NCI-H460 (cell line): ENCODE results near the gene VIPR2. TPM values are rescaled to one million over a fixed set of nuclear protein-coding genes. Genes with fewer than 3 reads are reported as not detected.

Experiments
- DNase-seq: peaks from one replicate; pipeline ENCODE4 v3.0.0-alpha.2; 2016; ENCODE audit warnings: low read depth; ENCODE audit errors: extremely low read depth
- total RNA-seq: library from RNA; depleted of rRNA; stranded (reverse); fragments of >200 nt; shearing (Covaris generic); gene quantifications from 2 replicates; pipeline ENCODE4 v1.2.3, GENCODE V29; 2014

The VIPR2 gene
- total RNA-seq, 1 experiment from 2014 or later: 0.30 TPM

DNA sequence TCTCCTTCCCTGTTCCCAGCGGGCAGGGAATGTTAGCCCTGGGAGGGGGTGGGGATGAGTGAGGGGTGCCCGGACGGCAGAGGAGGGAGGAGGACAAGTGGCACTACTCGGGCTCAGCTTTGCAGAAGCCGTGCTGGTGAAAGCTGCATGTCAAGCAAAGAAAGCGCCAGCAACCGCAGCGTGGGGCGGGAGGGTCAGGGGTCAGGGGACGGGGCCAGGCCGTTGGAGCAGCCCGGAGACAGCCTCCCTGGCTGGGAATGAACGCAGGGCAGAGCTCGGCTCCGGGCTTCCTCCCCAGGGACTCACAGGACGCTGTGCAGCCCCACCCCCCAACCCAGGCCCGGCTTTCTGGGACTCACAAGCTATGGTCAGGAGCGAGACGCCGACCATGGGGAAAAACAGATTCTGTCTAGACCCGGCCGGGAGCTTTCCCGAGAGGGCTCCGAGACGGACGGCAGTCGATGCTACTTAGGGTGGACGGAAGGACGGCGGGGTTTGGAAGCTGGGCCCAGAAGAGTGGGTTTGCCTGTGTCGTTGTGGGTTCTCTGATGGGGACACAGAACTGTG, 113.4 kb downstream of the VIPR2 start:
- no peak for DNase-seq

DNA sequence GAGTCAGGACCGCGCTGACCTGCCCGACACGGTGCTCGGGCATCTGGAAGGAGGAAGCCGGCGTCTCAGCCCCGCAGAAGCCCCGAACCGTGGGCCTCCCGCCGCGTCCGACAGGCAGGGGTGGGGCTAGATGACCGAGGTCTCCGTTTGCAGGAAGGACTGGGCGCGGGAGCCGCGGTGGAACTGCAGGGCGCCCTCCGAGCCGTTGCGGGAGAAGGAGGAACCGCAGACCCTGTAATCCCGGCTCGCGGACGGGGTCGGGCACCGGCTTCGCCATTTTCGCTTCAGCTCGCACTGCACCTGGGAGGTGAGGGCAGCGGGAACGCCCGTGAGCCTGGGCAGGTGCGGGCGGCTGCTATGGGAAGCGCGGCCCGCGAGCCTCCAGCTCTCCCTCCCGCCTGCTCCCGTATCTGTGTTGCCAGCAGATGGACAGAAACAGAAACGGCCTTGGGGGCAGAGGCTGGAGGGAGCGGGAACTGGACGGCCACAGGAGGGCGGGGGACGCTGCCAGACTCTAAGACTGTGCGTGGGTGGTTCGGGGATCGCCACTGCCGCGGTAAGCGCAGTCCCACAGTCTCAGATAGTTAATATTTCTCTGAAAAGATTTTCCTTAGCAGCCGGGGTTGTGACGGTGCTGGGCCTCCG, 114.1 kb downstream of the VIPR2 start:
- no peak for DNase-seq

- DNase-seq: no peak
These were observed 115.9 kb downstream of the VIPR2 start for GRCh38 chr7:159028508-159029401.

- peak; percentile 56 for DNase-seq
These were observed 116.7 kb downstream of the VIPR2 start for GRCh38 chr7:159027789-159028507.

GRCh38 chr7:159027056-159027788, 117.4 kb downstream of the VIPR2 start:
- DNase-seq: peak; percentile 52

DNA sequence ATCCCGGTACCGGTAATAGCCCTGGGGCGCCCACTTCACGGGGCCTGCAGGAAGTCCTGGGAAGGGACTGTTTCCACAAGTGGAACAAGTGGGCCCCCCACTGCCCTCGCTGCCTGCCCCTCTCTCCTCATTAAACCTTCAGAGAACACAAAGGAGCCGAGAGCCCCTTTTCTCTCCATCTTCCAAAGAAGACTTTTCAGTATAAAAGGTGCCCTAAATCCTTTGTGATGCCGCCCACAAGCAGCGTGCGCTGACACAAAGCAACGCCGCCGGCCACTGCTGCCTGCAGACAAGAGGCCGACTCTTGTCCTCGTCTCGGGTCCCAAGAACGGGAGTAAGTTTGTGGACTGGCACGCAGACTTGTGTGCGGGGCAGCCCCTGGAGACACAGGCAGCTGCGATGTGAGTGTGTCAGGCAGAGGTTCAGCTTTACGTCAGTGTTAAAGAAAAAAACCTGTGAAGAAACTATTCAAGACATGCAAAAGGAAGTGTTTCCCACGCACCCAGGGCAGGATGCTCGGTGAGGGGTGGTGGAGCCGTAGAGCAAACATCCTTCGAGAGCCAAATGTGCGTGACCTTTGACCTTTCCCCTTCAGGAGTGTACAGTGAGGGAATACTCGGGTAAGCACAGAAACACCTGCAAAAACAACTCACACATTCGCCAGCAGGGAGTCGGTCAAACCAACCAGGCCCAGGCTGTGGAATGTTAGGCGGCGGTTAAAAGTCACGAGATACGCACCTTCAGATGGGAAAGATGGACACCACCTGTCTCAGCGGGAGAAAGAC, 118.2 kb downstream of the VIPR2 start:
- DNase-seq: no peak

GRCh38 chr7:159025161-159025779, 119.4 kb downstream of the VIPR2 start:
- DNase-seq: no peak

DNA sequence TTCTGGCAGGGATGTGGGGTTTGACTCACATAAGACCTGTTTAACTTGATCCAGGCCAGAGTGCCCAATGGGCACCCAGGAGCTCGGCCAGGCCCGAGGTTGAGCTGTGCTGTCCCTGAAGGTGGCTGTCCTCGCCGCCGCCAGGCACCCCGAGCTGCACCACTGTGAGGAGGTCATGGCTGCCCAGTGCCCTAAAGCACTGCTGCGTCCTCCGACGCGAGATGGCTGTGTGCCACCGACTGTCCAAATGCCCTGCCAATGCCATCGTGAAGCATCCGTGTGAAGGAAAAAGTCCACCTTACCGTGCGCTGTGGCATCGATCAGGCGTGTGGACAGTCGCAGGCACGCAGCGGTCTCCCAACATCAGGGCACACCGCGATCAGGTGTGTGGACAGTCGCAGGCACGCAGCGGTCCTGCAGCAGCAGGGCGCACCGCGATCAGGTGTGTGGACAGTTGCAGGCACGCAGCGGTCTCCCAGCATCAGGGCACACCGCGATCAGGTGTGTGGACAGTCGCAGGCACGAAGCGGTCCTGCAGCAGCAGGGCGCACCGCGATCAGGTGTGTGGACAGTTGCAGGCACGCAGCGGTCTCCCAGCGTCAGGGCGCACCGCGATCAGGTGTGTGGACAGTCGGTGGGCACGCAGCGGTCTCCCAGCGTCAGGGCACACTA, 120.3 kb downstream of the VIPR2 start:
- DNase-seq: no peak

GRCh38 chr7:159023746-159024145, 120.9 kb downstream of the VIPR2 start:
- DNase-seq: no peak

DNA sequence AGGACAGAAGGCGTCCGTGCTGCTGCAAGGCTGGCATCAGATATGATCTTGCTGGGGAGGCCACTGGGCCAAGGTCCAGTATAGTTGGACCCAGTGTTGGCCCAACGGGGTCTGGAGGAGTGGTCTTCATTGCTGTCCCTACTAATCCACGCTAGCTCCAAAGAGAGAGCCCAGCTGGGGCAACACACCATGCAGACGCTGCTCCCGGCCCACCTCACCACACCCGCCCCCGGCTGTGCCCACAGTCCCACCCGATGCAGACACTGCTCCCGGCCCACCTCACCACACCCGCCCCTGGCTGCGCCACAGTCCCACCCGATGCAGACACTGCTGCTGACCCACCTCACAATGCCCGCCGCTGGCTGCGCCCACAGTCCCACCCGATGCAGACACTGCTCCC, 121.5 kb downstream of the VIPR2 start:
- no peak for DNase-seq

DNA sequence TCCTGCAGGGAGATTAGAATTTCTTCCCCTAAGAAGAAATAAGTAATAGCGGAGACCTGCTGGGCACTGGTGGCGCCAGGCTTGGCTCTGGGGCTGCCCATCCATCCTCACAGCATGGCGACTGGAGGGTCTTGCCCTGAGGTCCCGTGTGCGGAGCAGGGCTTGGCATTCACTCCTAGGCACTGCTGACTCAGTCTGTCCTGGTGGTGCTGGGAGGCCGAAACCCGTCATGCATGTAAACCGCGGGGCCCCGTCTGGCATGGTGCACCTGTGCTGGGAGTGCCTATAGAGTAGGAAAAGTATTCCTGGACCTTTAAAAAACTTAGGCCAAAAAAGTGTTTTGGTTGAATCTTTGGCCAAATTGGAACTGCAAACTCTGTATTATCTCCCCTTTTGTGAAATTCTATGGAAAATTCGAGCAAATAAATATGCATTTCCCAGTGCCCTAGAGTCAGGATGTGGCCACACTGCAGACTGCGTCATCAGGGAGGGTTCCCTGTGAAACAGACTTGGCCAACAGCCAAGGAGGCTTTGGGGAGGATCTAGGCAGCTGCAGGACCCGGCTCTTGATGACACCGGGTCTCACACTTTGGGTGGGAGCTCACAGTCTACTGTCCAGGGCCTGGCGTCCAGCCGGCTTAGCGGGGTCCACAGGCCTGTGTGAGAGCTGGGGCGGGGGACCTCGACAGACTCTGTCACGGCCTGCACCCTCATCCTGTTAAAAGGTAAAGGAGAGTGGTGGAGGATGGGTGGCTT, 122.3 kb downstream of the VIPR2 start:
- peak; percentile 87 for DNase-seq

GRCh38 chr7:159020987-159021386, 123.7 kb downstream of the VIPR2 start:
- DNase-seq: peak; percentile 60

DNA sequence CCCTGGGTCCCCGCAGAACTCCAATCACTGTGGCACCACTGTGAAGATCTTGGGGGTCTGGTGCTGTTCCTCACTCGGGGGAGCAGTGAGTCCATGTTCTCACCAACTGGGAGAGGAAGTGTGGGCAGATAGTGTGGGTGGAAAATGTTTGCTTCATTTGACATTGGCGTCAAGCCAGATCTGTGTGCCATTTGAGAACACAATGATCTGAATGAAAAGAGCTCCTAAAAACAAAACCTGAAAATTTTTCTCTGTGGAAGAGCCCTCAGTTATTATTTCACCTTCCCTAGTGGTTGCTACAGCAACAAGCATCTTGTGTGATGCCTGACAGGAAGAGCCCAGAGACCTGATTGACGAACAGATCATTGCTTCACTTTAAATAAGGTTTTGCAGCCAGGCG, 125.6 kb downstream of the VIPR2 start:
- no peak for DNase-seq

DNA sequence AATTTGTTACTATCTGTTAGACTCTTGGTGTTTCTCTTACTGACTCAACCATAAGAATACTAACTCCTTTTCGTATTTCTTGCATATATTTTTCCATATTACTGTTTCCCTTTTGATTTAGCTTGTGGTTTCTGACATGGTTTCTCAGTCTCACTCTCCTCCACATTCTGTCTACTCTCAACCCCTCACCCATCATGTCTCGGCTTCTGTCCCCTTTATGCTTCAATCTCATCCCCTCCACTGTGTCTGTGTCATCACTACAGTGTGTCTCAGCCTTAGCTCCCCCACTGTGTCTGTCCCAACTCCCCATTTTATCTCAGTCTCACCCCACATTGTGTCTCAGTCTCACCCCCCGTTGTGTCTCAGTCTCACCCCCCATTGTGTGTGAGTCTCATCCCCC, 126.9 kb downstream of the VIPR2 start:
- no peak for DNase-seq

- no peak for DNase-seq
These were observed 127.5 kb downstream of the VIPR2 start for GRCh38 chr7:159017210-159017609.

DNA sequence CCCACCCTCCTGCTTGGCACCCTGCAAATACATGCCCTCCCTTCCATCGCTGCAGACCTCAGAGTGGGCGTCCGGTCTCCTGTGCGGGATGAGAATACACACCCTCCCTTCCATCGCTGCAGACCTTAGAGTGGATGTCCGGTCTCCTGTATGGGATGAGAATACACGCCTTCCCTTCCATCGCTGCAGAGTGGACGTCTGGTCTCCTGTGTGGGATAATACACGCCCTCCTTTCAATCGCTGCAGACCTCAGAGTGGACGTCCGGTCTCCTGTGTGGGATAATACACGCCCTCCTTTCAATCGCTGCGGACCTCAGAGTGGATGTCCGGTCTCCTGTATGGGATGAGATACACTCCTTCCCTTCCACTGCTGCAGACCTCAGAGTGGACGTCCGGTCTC, 128.1 kb downstream of the VIPR2 start:
- DNase-seq: no peak

GRCh38 chr7:159015454-159016410, 128.9 kb downstream of the VIPR2 start:
- peak; percentile 88 for DNase-seq
